Measurements from ENCODE around the gene ZNF221. TPM values are rescaled to one million over a fixed set of nuclear protein-coding genes. Genes with fewer than 3 reads are reported as not detected.
"Not testable (repeated sequence)": the region's sequence is repeated elsewhere in the genome, so short reads cannot be mapped to it uniquely, and the experiment has no call there.

Gene ZNF221
- total RNA-seq, 1 donor from 2014 or later, result 4.3 TPM

GRCh38 chr19:43949803-43950202, 1.2 kb upstream of the ZNF221 start:
- ATAC-seq; DNase-seq; intact Hi-C loops (cut with micrococcal nuclease): not testable (repeated sequence)

DNA sequence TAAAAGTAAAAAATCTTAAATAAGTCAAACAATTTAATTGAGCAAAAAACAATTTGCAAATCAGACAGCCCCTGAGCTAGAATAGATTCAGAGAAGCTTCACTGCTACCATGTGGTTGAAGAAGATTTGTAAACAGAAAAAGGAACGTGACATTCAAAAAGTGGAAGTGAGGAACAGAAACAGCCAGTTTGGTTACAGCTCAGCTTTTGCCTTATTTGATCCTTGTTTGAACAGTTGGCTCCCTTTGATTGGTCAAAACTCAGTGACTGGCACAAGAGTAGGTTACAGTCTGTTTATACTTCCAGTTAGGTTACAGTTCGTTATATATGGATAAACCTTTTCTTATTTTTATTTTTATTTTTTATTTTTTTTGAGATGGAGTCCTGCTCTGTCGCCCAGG, 5.8 kb downstream of the ZNF221 start:
- intact Hi-C loops (cut with micrococcal nuclease), result no loop called here
- DNase-seq (no peak), ATAC-seq (no peak)

GRCh38 chr19:43957891-43958290, 6.9 kb downstream of the ZNF221 start:
- intact Hi-C loops (cut with micrococcal nuclease), result no loop called here
- no peak for ATAC-seq
- no peak for DNase-seq

GRCh38 chr19:43960411-43960810, 9.4 kb downstream of the ZNF221 start:
- intact Hi-C loops (cut with micrococcal nuclease), result no loop called here
- ATAC-seq, result no peak

DNA sequence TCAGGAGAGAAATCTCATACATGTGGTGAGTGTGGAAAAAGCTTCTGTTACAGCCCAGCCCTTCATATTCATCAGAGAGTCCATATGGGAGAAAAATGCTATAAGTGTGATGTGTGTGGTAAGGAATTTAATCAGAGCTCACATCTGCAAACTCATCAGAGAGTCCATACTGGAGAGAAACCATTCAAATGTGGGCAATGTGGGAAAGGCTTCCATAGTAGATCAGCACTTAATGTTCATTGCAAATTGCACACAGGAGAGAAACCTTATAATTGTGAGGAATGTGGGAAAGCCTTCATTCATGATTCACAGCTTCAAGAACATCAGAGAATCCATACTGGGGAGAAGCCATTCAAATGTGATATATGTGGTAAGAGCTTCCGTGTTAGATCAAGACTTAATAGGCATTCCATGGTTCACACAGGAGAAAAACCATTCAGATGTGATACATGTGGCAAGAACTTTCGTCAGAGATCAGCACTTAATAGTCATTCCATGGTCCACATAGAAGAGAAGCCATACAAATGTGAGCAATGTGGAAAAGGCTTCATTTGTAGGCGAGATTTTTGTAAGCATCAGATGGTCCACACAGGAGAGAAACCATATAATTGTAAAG, 15.2 kb downstream of the ZNF221 start:
- ATAC-seq (no peak), DNase-seq (no peak)
- intact Hi-C loops (cut with micrococcal nuclease), result no loop called here

More at GRCh38 chr19:43960411-43960810, 9.4 kb downstream of the ZNF221 start:
- DNase-seq, result no peak

DNA sequence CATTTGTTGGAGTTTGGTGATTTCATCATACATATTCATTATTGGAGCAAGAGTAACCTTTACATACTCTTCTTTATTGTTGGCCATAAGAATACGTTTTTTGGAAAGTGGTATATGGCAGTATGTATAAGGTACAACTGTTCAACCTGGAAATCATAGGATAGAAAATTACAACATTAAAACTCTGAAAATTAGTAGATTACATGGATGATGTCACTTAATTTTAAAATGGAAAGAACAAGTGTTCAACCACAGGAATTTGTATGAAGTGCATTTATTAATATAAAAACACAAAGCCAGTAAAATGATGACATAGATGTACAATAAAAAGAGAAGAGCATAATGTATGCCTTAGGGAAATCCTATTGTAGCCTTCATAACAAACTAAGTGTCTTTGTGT, 25.7 kb downstream of the ZNF221 start:
- intact Hi-C loops (cut with micrococcal nuclease), result no loop called here
- DNase-seq (no peak), ATAC-seq (no peak)

DNA sequence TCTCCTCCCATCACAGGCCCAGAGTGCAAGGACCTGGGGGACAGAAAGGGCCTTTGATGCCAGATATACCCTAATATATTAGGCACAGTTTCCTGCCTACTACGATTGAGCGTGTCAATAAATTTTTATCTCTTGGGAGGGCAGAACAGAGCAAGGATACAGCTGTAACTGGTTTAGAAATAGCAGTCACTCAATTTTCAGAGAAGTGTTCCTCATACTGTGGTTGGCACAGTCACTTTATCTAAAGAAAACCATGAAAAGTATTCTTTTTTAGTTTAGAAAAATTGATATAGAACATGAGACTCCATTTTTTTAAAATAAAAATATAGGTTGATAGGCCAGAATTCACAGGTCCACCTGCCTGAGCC, 32.5 kb downstream of the ZNF221 start:
- DNase-seq (no peak), ATAC-seq (no peak)
- intact Hi-C loops (cut with micrococcal nuclease), result no loop called here

DNA sequence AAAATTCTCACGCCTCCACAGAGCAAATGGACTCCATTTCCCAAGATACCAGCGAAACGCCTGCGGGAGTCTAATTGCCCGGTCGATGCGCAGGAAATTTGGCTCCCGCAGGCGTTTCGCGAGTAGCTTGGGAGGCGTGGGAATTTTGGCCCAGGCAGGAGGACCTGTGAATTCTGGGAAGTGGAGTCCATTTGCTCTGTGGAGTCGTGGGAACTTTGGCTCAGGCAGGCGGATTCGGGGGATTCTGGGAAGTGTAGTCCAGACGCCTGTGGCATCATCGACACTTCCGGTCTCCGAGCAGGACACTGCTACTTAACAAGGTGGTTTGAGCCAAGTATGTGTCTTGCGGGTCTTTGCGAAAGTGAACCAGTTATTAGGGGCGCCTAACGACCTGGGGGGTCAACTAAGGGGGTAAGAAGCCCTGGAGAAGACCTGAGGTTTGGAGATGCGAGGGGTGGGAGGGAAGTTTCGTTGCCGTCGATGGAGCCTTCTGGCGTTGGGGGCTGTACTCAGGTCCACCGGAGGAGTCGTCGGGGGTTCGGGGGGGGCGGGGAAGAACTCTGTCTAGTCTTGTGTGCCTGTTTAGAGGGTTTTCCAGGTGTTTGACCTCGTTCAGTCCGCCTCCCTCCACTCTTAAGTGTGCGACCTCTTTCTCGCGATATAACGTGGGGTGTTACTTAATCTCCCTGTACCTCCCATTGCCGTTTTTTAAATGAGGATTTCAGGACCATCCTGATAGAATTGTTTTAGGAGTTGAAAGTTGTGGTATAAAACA, 33.1 kb downstream of the ZNF221 start, which contains the start of gene ZNF155:
Gene ZNF155, plus strand, starts transcription at position 277 of the 775 bp plus-strand sequence. CDS start 4,356 bp downstream, outside the sequence.
- DNase-seq, result peak; percentile 91
- ATAC-seq, result peak; percentile 100
- intact Hi-C loops (cut with micrococcal nuclease), result no loop called here

GRCh38 chr19:43984687-43985000, 33.6 kb downstream of the ZNF221 start:
- intact Hi-C loops (cut with micrococcal nuclease), result no loop called here
- peak; percentile 55 for ATAC-seq
- peak; percentile 34 for DNase-seq

GRCh38 chr19:43997631-43998290, 46.7 kb downstream of the ZNF221 start:
- intact Hi-C loops (cut with micrococcal nuclease), result no loop called here
- DNase-seq (no peak), ATAC-seq (no peak)

GRCh38 chr19:44002212-44002565, 51.2 kb downstream of the ZNF221 start:
- no peak for ATAC-seq
- DNase-seq, result no peak
- intact Hi-C loops (cut with micrococcal nuclease), result no loop called here

- peak; percentile 100 for ATAC-seq
- intact Hi-C loops (cut with micrococcal nuclease), result no loop called here
- peak; percentile 89 for DNase-seq
Observed at GRCh38 chr19:44002566-44003460, 51.8 kb downstream of the ZNF221 start, which contains the start of gene ZNF230. TSS of gene ZNF230 (plus strand) at chr19:44002957. CDS start at chr19:44007079, 4,122 bp downstream.

DNA sequence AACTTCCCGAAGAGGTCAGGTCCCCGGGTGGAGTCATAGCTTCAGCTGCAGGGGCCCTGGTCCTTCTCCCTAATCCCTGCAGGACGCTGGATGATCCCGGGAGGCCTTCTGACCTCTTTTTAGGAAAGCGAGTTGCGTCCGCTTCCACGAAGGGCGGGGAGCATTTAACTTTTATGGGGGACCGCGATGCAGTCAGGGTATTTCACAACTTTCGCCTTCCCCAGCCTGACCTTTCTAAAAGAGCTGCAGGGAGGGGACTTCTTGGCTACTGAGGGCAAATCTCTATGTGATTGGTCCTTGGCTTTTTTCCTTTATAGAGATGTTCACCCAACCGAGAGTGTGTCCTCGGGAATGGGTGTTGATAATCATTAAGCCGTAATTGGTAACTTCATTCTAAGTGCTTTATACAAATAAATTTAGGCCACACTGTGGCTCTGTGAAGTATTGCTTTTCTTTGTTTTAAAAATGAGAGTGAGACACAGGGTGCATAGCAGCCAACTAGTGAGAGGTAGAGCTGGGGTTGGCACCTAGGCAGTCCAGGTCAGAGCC, 52.5 kb downstream of the ZNF221 start:
- peak; percentile 28 for ATAC-seq
- DNase-seq, result no peak
- intact Hi-C loops (cut with micrococcal nuclease), result no loop called here

- intact Hi-C loops (cut with micrococcal nuclease), result no loop called here
- ATAC-seq (no peak), DNase-seq (no peak)
Observed at GRCh38 chr19:44005973-44006372, 54.9 kb downstream of the ZNF221 start.

GRCh38 chr19:44007473-44007872, 56.4 kb downstream of the ZNF221 start:
- no peak for DNase-seq
- ATAC-seq, result no peak
- intact Hi-C loops (cut with micrococcal nuclease), result no loop called here

DNA sequence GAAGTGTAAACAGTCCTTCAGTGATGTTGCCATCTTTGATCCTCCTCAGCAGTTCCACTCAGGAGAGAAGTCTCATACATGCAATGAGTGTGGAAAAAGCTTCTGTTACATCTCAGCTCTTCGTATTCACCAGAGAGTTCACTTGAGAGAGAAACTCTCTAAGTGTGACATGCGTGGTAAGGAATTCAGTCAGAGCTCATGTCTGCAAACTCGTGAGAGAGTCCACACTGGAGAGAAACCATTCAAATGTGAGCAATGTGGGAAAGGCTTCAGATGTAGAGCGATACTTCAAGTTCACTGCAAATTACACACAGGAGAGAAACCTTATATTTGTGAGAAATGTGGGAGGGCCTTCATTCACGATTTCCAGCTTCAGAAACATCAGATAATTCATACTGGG, 59.4 kb downstream of the ZNF221 start:
- DNase-seq (no peak), ATAC-seq (no peak)
- intact Hi-C loops (cut with micrococcal nuclease), result no loop called here

Measured in left ventricle myocardium superior (tissue), 1 donor.